ENCODE results near the gene ARHGAP44. TPM values are rescaled to one million over a fixed set of nuclear protein-coding genes. Genes with fewer than 3 reads are reported as not detected.

ARHGAP44 gene
- total and polyA plus RNA-seq, 4 donors, result 12.1 to 37.5 (median 20.2) TPM

GRCh38 chr17:12955521-12955920 is 166.2 kb downstream of the ARHGAP44 start:
- 91 to 95% methylated on average over 5 of the region's 5 CpGs for WGBS, 2 donors
- H3K36me3 ChIP-seq (ENCODE audit: control insufficient read depth in 4 of 4, insufficient read depth in 4 of 4, low read length in 4 of 4), result peaks cover 0 to 6% (median 3%) of the 10 kb centered on the region in 4 donors
- no peak overlapping the region for H3K27ac ChIP-seq (ENCODE audit: low read depth in 1 of 2, low read length in 1 of 2)
- no peak for TF ChIP-seq CTCF (IDR thresholded peaks at IDR 0.05; ENCODE audit: control extremely low read depth, extremely low read depth)
- H3K9me3 ChIP-seq (ENCODE audit: control insufficient read depth in 4 of 4, insufficient read depth in 3 of 4, low read length in 3 of 4), result peaks cover 0 to 5% (median 3%) of the 10 kb centered on the region in 4 donors
- ATAC-seq (ENCODE audit: insufficient read depth, low FRiP score), result no peak
- no peak overlapping the region for H3K4me3 ChIP-seq
- H3K27me3 ChIP-seq (ENCODE audit: control insufficient read depth in 3 of 3, insufficient read depth in 3 of 3, low read length in 2 of 3), result no peaks in the 10 kb centered on the region
- no peaks in the 10 kb centered on the region for H3K4me1 ChIP-seq (ENCODE audit: control insufficient read depth in 5 of 5, insufficient read depth in 5 of 5, low read length in 5 of 5)
- DNase-seq, result no peak
- no peak overlapping the region for H3K9ac ChIP-seq (ENCODE audit: insufficient read depth in 1 of 2, low read length in 2 of 2)

- WGBS, 2 donors, result 92 to 96% methylated on average over 12 of the region's 12 CpGs
- no peaks in the 10 kb centered on the region for H3K4me1 ChIP-seq (ENCODE audit: control insufficient read depth in 5 of 5, insufficient read depth in 5 of 5, low read length in 5 of 5)
- peaks cover 0 to 6% (median 3%) of the 10 kb centered on the region in 4 donors for H3K9me3 ChIP-seq (ENCODE audit: control insufficient read depth in 4 of 4, insufficient read depth in 3 of 4, low read length in 3 of 4)
- no peak for ATAC-seq (ENCODE audit: insufficient read depth, low FRiP score)
- no peak overlapping the region for H3K4me3 ChIP-seq
- H3K36me3 ChIP-seq (ENCODE audit: control insufficient read depth in 4 of 4, insufficient read depth in 4 of 4, low read length in 4 of 4), result peaks cover 0 to 6% (median 1%) of the 10 kb centered on the region in 4 donors
- H3K9ac ChIP-seq (ENCODE audit: insufficient read depth in 1 of 2, low read length in 2 of 2), result no peak overlapping the region
- DNase-seq, result no peak
- TF ChIP-seq CTCF (IDR thresholded peaks at IDR 0.05; ENCODE audit: control extremely low read depth, extremely low read depth), result no peak
- no peaks in the 10 kb centered on the region for H3K27me3 ChIP-seq (ENCODE audit: control insufficient read depth in 3 of 3, insufficient read depth in 3 of 3, low read length in 2 of 3)
- no peak overlapping the region for H3K27ac ChIP-seq (ENCODE audit: low read depth in 1 of 2, low read length in 1 of 2)
These were observed 169.5 kb downstream of the ARHGAP44 start for GRCh38 chr17:12958786-12959185.

GRCh38 chr17:12959441-12959840 is 170.1 kb downstream of the ARHGAP44 start:
- no peaks in the 10 kb centered on the region for H3K27me3 ChIP-seq (ENCODE audit: control insufficient read depth in 3 of 3, insufficient read depth in 3 of 3, low read length in 2 of 3)

More at GRCh38 chr17:12959441-12959840, 170.1 kb downstream of the ARHGAP44 start:
- Histone ChIP-seq H3K36me3 (ENCODE audit: control insufficient read depth in 4 of 4, insufficient read depth in 4 of 4, low read length in 4 of 4) (peaks cover 0 to 4% (median 1%) of the 10 kb centered on the region in 4 donors), H3K4me3 (no peak overlapping the region), H3K27ac (ENCODE audit: low read depth in 1 of 2, low read length in 1 of 2) (no peak overlapping the region), H3K9me3 (ENCODE audit: control insufficient read depth in 4 of 4, insufficient read depth in 3 of 4, low read length in 3 of 4) (peaks cover 0 to 6% (median 3%) of the 10 kb centered on the region in 4 donors), H3K4me1 (ENCODE audit: control insufficient read depth in 5 of 5, insufficient read depth in 5 of 5, low read length in 5 of 5) (no peaks in the 10 kb centered on the region), H3K9ac (ENCODE audit: insufficient read depth in 1 of 2, low read length in 2 of 2) (no peak overlapping the region)
- WGBS, 2 donors, result 95% methylated on average over 8 of the region's 8 CpGs
- DNase-seq, result no peak
- ATAC-seq (ENCODE audit: insufficient read depth, low FRiP score), result no peak
- TF ChIP-seq CTCF (IDR thresholded peaks at IDR 0.05; ENCODE audit: control extremely low read depth, extremely low read depth), result no peak
